Tracheal epithelial cell (primary cell): ENCODE data around the gene ACBD6. TPM values are rescaled to one million over a fixed set of nuclear protein-coding genes. Genes with fewer than 3 reads are reported as not detected.

Source experiments
- total RNA-seq: library from RNA; depleted of rRNA; stranded (reverse); fragments of >200 nt; gene quantifications from 2 replicates; pipeline ENCODE4 v1.2.1, GENCODE V29; 2014

Gene ACBD6, protein sequence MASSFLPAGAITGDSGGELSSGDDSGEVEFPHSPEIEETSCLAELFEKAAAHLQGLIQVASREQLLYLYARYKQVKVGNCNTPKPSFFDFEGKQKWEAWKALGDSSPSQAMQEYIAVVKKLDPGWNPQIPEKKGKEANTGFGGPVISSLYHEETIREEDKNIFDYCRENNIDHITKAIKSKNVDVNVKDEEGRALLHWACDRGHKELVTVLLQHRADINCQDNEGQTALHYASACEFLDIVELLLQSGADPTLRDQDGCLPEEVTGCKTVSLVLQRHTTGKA
- total RNA-seq = 57.4 and 70.3 TPM in 2 replicates

DNA sequence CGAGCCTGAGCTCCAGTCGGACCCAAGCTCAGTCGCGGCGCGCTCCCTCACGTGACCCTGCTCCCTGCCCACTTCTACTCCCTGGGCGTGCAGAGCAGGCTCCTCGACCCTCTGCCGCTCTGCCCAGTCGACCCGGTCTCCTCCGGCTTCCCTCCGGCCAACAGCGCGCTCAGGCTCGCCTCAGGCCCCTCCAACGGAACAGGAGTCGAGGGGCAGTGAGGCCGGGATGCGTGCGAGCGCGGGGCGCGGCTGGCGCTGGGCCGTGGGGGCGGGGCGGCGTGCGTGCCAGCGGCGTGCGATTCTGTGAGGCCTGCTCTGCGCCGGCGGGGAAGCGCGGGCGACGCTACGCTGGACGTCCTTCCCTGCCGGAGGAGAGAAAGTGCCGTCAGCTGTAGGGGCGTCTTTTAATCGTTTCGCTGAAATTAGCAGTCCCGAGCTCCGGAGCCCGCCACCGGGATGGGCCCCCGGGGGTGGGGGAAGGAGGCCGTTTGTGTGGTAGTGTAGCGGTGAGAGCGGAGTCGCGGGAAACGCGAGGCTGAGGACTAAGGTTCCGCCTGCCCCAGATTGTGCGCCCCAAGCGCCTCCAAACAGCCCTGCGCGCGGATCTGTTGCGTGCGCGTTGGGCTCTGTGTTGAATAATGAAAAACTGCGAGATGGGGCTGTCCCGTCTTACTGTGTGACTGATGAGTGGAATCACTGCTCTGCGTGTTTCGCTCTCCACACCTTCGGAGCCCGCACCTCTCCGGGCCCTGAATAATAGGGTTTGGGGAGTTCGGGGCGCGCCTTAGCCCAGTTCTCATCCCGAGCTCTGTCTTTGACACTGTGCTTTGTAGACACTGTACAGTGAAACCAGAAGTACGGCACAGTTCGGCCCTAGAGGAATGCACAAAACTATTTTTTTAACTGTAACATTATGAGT, at the start of gene ACBD6:
TSS of gene ACBD6 (minus strand) at position 217 of the 919 bp plus-strand sequence. CDS start 311 bp downstream, outside the sequence.

Other genes starting within 250 kb of the ACBD6 start
- not detected in 2 replicates for gene OVAAL, start 56.4 kb upstream of the ACBD6 start, total RNA-seq
- 27.5 and 47.5 TPM in 2 replicates for gene XPR1, start 129.4 kb upstream of the ACBD6 start, total RNA-seq